NCI-H1417 treated with DMSO at 0.1 percent for 48 hours (cell line): ENCODE data around the gene AQP3.
"Not testable (repeated sequence)": the region's sequence is repeated elsewhere in the genome, so short reads cannot be mapped to it uniquely, and the experiment has no call there.

Experiments used
- DNase-seq: peaks from one replicate; lab custom pipeline; 2025; lab: John Stamatoyannopoulos, UW

AQP3 gene

DNA sequence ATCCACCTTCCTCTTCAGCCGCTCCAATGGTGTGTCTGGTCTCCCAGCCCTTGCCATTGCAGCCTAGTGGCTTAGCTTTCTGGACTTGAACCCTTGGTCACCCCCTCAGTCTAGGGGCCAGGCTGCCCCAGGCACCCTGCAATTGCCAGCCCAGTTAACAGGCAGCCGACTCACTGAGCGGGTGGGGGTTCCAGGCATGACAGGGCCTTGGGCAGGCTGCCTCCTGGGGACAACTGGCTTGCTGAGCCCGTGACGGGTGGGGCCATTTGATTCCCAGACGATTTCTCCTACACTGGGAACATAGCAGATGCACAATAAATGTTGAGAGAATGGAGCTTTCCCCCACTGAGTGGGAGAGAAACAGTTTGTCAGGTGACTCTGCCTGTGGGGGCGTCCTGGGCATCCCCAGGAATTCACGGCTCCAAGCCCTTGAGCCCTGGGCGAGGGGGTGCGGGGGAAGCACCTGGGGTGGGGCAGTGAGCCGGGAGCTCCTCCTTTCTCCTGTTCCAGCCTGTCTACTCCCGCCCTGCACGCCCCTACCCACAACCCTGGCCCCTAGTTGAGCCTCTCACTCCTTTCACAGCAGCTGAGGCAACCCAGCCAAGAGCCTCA is 32.4 kb downstream of the AQP3 start:
- DNase-seq, result no peak

- DNase-seq, result no peak
Measured at GRCh38 chr9:33414268-33414667, 33.1 kb downstream of the AQP3 start.

GRCh38 chr9:33408087-33408486 is 39.3 kb downstream of the AQP3 start:
- DNase-seq, result no peak

GRCh38 chr9:33407061-33407460 is 40.3 kb downstream of the AQP3 start:
- no peak for DNase-seq

DNA sequence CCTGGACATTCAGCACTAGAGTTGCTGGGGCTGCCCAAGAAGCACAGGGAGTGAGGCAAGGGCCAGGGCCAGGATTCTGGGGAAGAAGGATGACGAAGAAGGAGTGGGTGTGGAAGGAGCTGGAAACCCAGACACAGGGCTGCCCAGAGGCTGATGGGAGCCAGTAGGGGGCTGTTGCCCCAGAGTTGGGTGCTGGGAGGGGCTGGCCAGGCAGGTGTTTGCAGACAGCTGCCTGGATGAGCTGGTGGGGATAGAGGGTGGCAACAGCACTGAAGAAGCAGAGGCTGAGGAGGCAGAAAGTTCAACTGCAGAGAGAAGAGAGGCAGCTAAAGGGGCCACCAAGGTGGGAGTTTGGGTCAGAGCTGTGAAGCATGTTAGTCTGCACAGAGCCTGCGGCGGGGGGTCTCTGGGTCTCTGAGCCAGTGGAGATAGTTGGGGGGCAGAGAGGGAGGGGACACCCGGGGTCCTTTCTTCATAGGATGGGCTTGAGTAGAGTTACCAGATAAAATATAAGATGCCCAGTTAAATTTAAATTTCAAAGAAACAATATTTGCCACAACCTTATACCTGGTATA is 42.5 kb downstream of the AQP3 start:
- no peak for DNase-seq

DNA sequence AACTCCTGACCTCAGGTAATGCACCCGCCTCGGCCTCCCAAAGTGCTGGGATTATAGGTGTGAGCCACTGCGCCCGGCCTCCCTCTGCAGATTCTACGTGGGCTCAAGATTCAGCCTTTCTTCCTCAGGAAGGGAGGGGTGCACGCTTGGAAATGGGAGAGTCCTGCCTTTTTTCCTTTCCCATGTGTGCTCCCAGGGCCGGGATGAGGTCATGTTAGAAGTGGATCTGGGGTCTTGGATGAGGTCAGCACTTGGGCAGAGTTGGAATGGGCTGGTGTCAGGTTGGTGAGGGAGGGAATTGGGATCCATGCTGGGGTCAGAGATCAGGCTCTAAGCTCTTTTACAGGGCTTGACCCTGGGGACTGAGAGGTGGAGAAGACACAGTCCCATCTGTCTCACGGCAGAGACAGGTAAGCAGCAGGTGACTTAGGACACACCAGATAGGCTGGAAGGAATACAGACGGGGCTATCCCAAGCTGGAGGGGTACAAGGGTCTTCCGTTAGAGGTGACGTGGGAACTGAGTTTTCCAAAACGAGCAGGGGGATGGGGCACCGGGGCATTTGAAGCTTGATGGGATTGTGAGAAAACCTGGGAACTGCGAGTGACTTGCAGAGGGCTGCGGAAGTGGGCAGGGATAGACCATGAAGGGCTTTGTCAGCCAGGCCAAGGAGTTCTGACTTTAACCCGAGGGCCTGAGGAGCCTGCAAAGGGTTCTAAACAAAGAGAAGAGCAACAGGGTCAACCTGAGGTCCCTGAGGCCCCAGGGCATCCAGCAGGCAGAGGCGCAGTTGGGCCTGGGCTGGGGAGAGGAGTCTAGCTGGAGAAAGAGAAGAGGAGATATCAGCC is 43.2 kb downstream of the AQP3 start:
- no peak for DNase-seq

GRCh38 chr9:33402371-33402770 is 45.0 kb downstream of the AQP3 start, which contains the start of gene AQP7:
Gene AQP7, minus strand, starts transcription at chr9:33402568. Its CDS starts 1,306 bp downstream, at chr9:33401262.
- not testable (repeated sequence) for DNase-seq

GRCh38 chr9:33401809-33402208 is 45.6 kb downstream of the AQP3 start:
- not testable (repeated sequence) for DNase-seq

GRCh38 chr9:33399047-33399446 is 48.3 kb downstream of the AQP3 start:
- not testable (repeated sequence) for DNase-seq

DNA sequence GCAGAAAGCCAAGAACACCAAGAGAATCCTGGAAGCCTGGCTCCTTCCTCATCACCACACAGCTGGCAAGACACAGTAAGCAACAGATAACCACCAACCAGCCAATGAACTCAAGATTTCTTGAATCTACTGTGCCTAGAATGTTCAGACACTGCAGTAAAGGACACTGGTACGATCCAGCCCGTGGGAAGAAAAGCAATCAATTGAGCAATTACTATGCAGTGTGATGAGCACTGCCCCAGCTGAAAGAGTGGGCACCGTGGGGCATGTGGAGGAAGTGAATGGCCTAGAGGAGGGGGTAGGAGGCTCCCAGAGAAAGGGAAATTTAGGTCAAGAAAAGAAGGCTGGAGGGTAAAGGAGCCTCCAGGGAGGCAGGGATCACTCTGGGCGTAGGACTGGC is 49.6 kb downstream of the AQP3 start:
- DNase-seq, result not testable (repeated sequence)

DNA sequence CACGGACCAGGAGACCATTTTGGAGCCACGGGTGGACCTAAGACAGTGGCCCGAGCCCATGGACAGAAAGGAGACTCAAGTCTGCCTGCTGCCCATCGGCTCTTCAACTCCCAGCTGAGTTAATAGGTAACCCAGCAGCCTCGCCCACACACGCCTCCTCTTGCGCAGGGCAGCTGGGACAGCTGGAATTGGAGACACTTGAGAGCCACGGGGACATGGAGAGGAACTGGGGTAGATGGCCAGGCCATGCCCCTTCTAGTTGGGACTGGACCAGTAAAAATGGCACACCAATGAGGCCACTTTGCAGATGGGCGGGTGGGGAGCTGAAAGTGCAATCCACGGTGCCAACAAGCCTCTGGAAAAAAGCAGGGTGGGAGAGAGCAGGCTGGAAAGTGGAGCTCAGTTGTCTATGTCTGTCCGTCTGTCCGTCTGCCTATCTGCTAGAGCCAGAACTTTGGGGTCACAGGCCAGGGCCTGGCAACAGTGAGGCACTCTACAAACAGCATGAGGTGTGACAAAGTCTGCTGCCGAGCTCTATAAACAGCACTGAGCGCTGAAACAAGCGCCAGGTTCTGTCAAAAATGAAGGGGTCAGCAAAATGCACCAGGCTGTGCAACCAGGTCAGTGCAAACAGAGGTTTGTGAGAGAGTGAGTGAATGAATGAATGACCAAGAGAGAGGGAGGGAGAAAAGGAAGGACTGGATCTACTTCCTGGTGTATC is 52.1 kb downstream of the AQP3 start:
- not testable (repeated sequence) for DNase-seq

DNA sequence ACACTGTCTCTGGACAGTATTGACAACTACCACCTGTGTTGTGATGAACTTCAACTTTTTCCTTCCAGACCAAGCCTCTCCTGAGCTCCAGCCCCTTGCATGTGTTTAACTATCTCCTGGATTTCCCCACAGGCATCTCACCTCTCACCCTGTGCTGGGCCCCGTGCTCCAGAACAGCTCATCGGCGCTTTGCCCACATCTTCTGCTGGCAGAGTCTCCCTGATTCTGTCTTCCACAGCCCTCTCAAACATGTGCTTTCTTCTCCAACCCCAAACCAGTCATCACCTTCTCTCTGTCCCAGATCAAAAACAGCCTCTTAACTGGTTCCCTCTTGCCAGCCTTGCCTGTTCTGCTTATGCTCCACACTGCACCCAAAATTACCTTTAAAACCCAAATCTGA is 53.4 kb downstream of the AQP3 start:
- not testable (repeated sequence) for DNase-seq

DNA sequence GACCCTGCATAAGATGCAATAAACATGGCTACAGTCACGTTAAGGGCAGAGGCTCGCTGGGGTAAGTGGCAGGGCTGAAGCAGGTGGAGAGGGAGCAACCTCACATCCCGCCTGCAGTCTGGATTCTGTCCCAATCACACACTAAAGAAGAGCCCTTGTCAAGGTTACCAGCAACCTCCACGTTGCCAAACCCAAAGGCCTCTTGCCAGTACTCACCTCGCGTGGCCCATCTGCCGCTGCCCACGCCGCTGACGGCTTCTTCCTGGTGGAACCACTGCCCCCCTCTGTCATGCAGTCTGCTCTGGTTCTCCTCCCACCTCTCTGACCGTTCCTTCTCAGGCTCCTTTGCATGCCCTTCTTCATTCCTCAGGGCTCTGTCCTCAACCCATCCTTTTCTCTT is 53.8 kb downstream of the AQP3 start:
- DNase-seq, result no peak

GRCh38 chr9:33392591-33393021 is 54.8 kb downstream of the AQP3 start:
- DNase-seq, result not testable (repeated sequence)
